Activated CD4-positive, alpha-beta T cell treated with anti-CD3 and anti-CD28 coated beads, Interleukin-2, amount 50 U/mL, for 24 hours (primary cell): ENCODE results near the gene EYS.
"Not testable (repeated sequence)": the region's sequence is repeated elsewhere in the genome, so short reads cannot be mapped to it uniquely, and the experiment has no call there.

Source experiments
- DNase-seq, 2 donors: peaks; one replicate each; pipeline ENCODE4 v3.0.0-alpha.2; 2020; ENCODE audit warnings: low read depth in 1 of 2, low spot score in 1 of 2

Gene EYS

DNA sequence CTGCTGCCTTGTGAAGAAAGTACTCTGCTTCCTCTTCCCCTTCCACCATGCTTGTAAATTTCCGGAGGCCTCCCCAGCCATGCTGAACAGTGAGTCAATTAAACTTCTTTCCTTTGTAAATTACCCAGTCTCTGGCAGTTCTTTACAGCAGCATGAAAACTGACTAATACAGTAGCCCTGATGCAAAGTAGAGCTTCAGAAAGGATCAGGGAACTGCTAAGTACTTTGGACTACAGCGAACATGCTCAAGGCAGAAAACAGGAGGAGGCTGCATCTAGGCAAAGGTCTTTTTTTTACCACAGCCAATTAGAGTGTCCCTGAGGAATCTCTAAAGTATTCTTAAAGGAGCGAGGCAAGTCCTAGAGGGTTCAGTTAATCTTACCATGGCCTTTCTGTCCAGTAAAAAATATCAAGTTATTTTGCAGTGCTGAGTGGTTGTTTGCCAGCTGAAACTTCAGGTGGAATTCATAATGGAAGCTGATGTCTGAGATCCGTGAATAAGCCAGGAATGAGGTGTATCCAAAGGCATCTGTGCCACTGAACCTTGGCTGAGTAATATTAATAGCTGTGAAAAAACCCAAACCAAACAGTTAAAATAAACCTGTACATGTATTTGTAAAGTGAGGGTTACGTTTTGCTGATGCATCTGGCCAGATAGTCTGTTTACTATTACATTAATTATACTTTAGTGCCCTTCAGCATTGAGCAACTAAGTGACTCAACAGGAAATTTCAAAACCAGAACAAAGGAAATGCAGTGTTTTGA lies 1901.0 kb downstream of the EYS start:
- no peak for DNase-seq

DNA sequence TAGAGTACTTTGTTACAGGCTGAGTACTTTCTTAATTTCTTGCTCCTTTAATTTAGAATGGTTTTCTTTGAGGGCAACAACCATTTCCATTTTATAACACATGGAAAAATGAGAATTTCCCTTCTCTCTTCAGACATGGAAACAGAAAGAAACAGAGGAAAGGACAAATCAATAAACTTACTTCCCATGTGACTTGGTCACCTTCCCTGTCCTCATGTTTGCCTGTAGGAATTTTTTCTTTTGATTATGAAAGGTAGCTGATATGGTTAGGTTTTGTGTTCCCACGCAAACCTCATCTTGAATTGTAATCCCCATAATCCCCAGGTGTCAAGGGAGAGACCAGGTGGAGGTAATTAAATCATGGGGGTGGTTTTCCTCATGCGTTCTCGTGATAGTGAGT lies 1901.7 kb downstream of the EYS start:
- DNase-seq: no peak

DNA sequence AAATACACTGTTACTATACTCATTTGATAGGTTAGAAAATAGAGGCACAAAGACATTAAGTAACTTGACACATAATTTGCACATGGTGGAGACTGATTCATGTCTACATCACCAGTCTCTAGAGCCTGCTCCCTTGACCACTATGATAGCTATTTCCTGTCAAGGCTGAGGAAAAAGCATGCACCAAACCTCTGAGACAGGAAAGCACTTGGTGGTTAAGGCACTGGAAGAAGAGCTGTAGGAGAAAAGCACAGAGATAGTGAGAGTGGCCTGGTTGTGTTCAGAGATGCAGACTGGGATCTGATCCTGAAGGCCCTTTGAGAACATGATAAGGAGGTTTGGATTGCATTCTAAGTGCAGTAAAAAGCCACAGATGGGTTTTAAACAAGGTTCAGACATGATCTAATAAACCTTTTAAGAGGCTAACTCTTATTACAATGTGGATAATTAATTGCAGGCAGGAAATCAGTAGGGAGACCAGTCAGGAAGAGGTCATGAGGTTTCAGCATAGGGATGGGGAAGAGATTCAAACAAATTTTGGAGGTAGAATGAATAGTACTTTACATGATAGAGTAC lies 1902.6 kb downstream of the EYS start:
- no peak for DNase-seq

DNA sequence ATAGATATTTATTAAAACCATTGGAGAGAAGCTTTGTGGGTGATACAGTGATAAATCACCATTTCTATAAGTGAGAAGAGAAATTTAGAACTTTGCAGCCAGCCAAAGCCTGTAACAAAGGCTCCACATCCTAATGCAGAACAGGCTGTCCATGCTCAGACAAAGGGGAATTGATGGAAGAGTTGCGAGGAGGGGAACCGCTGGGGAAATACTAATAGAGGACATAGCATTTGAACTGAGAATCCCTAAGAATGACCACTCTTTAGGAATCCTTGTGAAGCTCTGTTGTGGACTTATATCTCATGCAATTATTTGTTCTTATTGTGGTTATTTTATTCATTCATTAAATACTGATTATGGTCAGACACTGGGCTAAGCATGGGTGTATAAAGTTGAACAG lies 1903.7 kb downstream of the EYS start:
- no peak for DNase-seq

DNA sequence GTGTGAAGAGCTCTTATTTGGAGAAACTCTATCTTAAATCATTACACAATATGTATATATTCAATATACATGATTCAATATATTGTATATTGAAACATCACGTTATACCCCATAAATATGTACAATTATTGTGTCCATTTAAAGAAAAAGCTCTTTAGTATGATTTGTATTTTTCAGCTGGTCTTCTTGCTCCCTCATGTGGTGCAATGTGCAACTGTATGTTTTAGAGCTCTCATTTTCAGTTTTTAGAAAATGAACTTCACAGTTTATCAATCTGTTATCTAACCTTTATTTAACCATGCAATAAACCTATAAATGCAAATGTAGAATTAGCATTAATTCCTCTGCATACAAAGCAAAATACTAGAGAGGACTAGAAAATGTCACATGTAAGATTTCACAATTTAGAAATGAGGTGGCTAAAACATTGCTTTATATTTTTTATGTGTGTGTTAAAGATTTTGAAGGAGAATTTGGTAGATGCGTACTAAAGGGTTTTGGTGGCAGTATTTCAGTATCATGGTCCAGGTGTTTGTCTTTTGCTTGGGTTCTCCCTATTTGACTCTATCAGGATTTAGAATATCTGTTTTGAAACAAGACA lies 1904.3 kb downstream of the EYS start:
- no peak for DNase-seq

DNA sequence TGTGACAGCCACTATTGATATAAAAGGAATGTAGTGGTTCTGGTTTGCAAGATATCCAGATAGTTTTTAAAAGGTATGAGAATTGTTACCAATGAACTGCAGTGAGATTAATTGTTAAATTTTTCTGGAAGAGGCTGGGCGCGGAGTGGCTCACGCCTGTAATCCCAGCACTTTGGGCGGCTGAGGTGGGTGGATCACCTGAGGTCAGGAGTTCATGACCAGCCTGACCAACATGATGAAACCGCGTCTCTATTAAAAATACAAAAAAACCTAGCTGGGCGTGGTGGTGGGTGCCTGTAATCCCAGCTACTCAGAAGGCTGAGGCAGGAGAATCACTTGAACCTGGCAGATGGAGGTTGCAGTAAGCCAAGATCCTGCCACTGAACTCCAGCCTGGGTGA lies 1906.6 kb downstream of the EYS start:
- DNase-seq: not testable (repeated sequence)

DNA sequence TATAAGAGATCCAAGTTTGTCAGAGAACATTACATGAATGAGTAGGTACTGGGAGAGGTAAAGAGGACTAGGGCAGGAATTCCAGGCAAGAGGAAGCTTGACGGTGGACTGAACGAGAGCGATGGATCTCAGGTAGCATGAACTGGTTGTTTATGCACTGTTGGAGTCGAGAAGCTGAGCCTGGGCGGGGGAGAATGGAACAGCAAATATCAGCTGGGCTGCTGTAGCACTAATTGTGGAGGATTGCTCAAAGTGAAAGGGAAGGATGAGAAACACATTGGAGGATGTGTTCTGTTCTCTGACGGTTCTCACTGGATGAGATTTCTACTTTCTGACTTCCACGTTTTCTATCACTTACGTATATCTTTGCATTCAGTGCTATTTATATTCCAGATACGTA lies 1907.2 kb downstream of the EYS start:
- DNase-seq: no peak

DNA sequence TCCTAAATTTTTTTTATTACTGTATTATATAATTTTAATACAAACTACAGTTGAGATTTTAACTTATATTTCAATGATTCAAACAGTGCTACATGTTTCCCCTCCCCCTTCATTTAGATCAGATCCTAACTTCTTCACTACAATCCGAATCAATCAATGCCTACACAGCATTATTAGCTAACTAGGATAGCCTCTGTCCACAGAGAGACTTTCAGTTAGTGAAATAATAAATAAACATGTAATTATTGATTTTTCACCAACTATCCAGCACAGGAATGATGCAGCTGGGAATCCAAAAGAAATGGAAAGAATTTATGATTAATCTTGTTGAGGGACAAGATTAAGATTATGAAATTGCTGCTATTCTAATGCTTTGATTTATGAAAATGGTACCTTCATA lies 1907.7 kb downstream of the EYS start:
- no peak for DNase-seq

DNA sequence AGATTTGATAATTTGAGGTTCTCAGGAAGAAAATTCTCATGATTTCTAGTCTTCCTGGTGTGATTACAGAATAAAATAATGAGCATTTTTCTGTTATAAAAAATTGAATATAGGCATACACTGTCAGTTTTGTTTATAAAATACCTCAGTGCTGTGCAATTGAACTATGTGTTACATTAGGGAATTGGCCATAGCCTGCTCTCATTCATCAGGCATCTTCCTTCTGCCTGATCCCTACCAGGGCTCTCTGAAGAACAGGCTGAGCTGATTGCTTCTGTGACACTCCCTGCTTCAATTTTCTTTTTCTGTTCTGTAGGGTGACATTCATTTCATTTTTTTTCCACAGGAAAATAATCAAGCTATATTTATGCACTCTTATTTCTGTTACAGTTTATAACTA lies 1908.6 kb downstream of the EYS start:
- DNase-seq: no peak

DNA sequence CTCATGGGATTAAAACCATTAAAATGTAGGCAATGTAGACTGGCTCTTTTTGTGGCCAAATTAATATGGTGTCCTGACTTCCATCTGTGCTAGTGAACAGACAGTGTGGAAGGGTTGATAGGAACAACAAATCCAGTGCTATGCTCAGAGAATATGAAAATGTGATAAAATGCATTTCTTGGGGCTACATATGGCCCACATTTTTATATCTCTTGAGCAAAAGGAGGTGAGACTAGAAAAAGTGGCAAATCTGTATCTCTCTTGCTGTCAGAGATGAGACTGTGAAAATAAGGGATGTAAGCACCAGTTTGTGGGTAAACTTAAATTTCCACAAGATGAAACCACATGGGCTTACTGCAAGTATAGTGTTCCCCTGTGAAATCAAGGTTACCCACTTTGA lies 1909.3 kb downstream of the EYS start:
- DNase-seq: no peak

DNA sequence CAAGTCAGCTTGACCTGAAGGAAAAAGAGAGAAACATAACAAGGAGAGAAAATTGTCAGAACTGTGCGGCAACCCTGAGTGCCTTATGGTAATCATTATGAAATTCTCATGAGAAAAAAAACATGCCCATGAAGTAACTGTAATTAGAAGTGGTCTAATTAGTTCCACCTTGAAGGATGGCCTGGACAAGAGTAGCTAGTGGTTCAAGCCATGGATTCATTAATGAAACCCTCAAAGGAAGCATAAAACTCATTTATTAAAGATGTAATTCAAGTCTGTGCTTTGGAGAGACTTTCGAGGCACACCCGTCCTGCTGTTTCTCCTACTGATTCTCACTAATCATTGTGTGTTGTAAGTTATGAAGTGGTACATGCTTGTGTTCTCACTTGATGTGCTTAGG lies 1911.2 kb downstream of the EYS start:
- no peak for DNase-seq

DNA sequence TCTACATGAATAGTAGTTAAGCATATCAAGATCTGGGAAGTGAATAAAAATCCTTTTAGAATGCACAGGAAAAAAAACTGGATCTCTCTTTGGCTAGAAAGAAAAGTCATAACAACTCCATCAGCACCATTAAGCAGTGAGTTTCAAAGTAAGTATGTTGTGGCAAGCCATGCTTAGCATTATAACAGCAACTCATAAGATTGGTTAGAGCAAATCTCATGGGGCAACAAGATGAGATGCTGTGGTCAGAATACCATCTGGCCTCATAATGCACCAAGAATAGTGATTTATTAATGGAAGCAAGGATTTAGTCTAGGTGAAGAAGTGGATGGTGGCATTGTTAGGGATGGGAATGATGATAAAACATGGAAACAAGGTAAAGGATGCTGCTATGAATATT lies 1912.0 kb downstream of the EYS start:
- DNase-seq: no peak

DNA sequence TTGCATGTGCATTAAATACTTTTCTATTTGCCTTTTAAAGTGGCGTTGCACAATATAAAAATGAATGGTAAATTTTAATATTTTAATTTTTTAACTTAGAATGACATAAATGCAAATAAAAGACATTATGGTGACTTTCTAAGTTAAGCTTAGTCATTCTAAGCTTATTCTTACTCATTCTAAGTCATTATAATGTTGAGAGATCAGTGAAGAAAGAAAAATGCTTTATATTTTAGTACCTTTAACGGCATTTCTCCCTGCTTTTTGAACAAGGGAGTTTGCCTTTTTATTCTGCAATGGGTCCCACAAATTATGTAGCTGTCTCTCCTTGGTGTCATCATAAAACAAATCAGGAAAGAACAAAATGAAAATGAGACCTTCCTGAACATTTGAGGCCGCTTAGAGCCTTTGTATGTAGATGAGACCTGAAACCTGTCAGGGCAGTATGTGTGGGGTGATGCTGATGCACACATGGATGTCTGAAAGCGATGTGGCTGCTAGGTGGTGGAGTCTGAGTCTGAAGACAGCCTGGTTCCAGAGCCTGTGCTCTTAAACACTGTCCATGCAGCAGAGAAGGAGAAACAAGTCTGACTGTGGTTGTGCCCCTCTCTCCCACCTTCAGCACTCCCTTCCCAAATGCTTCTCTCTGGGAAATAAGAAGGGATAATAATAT lies 1913.4 kb downstream of the EYS start:
- DNase-seq: no peak

DNA sequence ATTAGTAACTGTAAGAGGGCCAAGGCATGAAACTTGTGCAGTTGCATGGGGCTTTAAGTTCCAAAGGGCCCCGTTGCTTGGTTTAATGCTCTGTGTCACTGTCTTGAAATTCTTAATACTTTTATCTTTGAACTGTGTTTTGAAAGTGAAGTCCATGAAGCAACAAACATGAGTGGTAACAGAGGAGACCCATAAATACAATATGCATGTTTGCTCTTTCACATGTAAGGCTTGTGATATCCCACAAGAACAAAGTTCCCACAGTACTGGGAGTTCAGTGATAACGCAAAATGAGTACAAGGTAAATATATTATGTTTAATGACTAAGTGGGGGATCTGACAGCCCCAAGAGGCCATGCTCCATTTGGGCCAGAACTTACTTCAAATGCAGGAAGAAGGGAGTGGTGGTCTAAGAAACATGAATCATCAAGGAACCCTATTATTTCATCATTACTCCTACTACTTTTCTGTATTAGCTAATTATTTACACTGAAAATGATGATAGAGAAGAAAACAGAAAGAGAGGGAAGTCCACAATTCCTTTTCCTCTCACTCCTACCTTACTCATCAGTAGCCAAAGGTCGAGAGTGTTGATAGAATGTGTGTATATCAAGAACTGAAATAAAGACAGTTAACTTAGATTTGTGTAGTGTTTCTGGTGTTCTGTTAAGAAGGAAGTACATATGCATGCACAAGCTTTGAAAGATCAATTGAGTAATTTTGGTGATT lies 1914.1 kb downstream of the EYS start:
- no peak for DNase-seq

DNA sequence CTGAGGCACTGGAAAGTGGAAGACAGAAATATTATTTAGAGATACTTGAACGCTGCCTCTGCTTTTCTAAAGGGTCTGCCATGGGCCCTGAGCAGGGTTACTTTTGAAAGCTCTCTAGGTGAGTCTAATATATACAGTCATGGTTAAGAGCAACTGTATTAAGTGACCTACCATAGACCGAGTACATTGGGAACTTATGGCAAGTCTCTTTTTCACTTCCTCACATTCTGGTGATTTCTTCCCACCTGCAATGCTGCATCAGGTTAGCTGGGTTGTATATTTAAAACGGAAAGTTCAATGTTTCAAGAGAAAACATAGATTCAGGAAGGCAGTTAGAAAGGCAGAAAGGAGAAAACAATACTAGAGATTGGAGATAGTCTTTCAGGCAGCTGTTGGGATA lies 1916.7 kb downstream of the EYS start:
- DNase-seq: no peak

DNA sequence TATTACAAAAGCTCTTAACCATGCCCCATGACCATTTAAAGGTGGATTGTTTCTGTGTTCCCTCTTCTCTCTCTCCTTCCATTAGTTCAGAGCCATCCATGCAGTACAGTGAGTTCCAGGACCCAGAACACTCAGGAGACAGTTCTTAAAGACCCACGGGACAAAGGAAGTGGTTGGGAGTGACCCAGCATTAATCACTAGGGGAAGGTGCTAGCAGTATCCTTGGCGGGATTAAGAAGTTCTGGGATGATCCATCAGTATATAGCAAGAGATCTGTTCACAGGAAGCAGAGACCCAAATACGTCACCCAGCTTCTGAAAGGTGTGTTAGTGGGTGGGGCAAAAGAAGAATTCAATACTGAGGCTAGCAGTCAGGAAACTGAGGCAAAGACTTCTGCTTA lies 1917.3 kb downstream of the EYS start:
- DNase-seq: no peak

DNA sequence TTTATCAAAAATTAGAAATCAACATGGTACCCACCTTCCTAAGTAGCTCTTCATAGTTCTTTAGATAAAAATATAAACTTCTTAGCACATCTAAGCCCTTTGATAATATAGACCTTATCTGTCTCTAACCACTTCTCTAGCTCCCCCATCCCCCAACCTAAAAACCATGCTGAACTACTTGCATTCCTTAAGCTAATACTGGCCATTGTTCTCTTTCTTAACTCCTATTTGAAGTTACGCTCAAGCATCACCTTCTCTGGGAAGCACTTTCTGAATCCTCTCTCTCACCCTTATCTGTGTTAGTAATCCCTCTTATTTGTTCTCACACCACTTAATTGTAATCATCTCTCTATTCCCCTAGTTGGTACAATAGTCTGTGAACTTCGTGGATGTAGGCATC lies 1918.5 kb downstream of the EYS start:
- no peak for DNase-seq

DNA sequence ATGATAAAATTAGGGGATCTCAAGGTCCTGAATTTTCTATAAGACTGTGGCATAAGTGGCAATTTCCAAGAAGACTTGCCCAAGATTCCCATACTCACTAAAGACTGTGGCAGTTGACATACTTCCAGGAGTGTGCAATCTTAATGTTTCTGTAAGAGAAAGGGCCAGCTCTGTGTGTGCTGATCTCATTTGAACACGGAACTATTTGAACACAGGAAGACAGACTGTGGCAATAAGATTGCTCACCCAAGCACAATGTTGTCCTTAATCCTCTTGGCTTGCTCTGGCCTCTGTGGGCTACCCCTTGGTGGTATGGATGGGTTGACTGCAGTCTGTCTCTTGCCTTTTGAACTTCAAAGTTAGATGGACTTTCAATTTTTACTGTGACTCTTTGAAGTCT lies 1920.0 kb downstream of the EYS start:
- no peak for DNase-seq

DNA sequence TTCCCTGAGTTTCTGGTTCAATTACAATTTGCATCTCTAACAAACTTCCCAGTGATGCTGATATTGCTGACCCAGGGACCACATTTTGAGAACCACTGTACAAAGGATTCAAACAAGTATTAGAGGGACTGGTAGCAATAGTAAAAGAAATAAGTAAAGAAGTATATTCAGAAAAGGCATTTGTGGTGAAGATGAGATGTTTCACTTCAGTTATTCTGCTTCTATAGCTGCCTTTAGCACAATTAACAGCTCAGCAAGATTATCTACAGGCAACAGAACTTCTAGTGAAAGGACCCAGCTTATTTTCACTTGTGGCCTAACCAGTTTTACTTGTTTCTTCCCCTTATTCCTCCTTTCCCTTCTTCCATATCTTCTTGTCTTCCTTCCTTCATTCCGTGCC lies 1922.0 kb downstream of the EYS start:
- DNase-seq: no peak

DNA sequence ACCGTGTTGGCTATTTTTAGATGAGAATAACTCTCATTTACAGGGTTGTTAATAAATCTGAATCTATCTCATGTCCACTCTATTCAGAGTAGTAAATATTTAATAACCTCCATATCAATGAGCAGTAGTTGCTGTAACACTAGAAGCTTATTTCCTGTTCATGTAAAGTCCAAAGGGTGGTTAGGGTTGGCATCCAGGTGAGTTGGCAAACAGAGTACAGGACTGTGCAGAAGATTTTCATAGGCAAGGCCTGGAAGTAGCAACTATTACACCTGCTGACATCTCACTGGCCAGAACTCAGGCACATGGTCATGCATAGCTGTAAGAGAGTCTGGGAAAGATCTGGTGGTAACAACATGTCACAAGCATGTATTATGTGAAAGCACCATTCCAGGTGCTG lies 1923.9 kb downstream of the EYS start:
- no peak for DNase-seq

DNA sequence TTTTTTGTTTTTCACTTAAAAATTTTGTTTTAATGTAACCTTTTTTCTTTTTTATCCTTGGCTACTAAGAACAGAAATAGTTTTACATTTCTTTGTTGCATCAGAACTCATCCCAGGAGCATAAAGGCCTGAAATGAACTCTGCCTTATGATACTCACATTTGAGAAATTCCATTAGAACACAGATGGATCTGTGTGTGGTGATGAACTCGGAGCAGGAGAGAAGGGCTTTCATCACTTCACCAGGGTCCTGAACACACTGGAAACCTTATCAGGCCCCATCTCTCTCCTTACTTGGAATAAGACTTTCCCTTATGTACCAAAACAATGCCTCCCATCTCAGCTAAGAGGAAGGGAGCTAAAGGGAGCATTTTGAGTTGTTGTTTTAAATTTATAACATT lies 1932.1 kb downstream of the EYS start:
- DNase-seq: no peak

DNA sequence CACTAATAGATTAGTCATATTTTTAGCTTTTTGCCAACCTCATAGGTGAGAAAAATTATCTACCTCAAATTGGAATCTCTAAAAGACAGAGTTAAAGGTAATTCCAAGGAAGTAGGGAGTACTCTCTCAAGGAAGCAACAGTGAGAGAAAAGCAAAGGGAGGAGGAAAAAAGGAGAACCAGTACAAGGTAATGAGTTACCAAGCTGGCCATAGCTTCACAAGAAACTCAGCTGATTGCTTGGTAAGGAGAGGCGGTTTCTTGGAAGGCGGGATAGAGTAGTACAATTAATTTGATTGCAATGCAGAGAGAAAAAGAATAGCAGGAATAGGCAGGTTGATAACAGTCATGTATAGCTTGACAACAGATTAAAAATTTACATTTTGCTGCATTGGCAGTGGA lies 1933.8 kb downstream of the EYS start:
- DNase-seq: no peak
